Activated T-helper 2 cell treated with anti-CD3 and anti-CD28 coated beads, Interferon-gamma antibody, Interleukin-2, Interleukin-4, amounts not matched to agents 10 μg/mL and 5 μg/mL and 100 μg/mL, durations not matched to agents 14 hours and 24 hours and 36 hours (primary cell): Measurements from ENCODE around the gene MAP3K8. TPM values are rescaled to one million over a fixed set of nuclear protein-coding genes. Genes with fewer than 3 reads are reported as not detected.

Experiments used
- DNase-seq: peaks from one replicate; pipeline ENCODE4 v3.0.0; 2021; ENCODE audit warnings: low spot score
- H3K27ac Mint-ChIP-seq: one replicate; pipeline ENCODE4 v1.8.0; 2021; ENCODE audit warnings: mixed read lengths
- H3K27me3 Mint-ChIP-seq: one replicate; pipeline ENCODE4 v1.8.0; 2021; ENCODE audit warnings: low read depth, mixed read lengths
- H3K36me3 Mint-ChIP-seq: one replicate; pipeline ENCODE4 v1.8.0; 2021; ENCODE audit warnings: low read depth, mixed read lengths
- H3K4me1 Mint-ChIP-seq: one replicate; pipeline ENCODE4 v1.8.0; 2021; ENCODE audit warnings: low read depth, mixed read lengths
- H3K4me3 Mint-ChIP-seq: one replicate; pipeline ENCODE4 v1.8.0; 2021; ENCODE audit warnings: low read depth, mild to moderate bottlenecking, moderate library complexity, mixed read lengths
- H3K9me3 Mint-ChIP-seq: one replicate; pipeline ENCODE4 v1.8.0; 2021; ENCODE audit warnings: mixed read lengths
- intact Hi-C: fragments of 100-400 bp; cut with micrococcal nuclease; formaldehyde crosslinking; loops from one replicate; pipeline ENCODE4 v1.15.1; 2023
- total RNA-seq: library from RNA; stranded (reverse); gene quantifications from 2 replicates; pipeline ENCODE4 v1.2.3, GENCODE V29; 2022

MAP3K8 gene
- total RNA-seq, 1 donor from 2014 or later = 33.5 TPM

GRCh38 chr10:30438021-30438850 lies 4.3 kb downstream of the MAP3K8 start:
- Mint-ChIP-seq H3K36me3 (peaks cover 81% of the 10 kb centered on the region), H3K9me3 (no peaks in the 10 kb centered on the region), H3K27me3 (no peaks in the 10 kb centered on the region), H3K4me1 (peaks cover 58% of the 10 kb centered on the region), H3K4me3 (peak overlapping the region; percentile 82), H3K27ac (peak overlapping the region; percentile 36)
- intact Hi-C loops = loop anchor here (5.0 to 10.0 kb wide), 5 partner anchors 209 to 1897 kb away; no protein-coding TSS in a partner anchor
- no peak for DNase-seq

GRCh38 chr10:30439931-30440330 lies 5.9 kb downstream of the MAP3K8 start:
- DNase-seq = no peak
- Mint-ChIP-seq H3K36me3 (peaks cover 88% of the 10 kb centered on the region), H3K27ac (no peak overlapping the region), H3K4me1 (peaks cover 61% of the 10 kb centered on the region), H3K9me3 (no peaks in the 10 kb centered on the region), H3K27me3 (no peaks in the 10 kb centered on the region), H3K4me3 (peak overlapping the region; percentile 6)
- intact Hi-C loops = loop anchor here (5.0 to 10.0 kb wide), 5 partner anchors 207 to 1895 kb away; no protein-coding TSS in a partner anchor

- H3K27me3 Mint-ChIP-seq = no peaks in the 10 kb centered on the region
- H3K36me3 Mint-ChIP-seq = peaks cover 81% of the 10 kb centered on the region
- no peak overlapping the region for H3K27ac Mint-ChIP-seq
- peaks cover 56% of the 10 kb centered on the region for H3K4me1 Mint-ChIP-seq
- DNase-seq = no peak
- intact Hi-C loops = no loop called here
- no peaks in the 10 kb centered on the region for H3K9me3 Mint-ChIP-seq
- no peak overlapping the region for H3K4me3 Mint-ChIP-seq
These were observed 8.1 kb downstream of the MAP3K8 start for GRCh38 chr10:30442019-30442606.

- H3K27ac Mint-ChIP-seq = no peak overlapping the region
- no peak for DNase-seq
- peaks cover 81% of the 10 kb centered on the region for H3K36me3 Mint-ChIP-seq
- no peaks in the 10 kb centered on the region for H3K9me3 Mint-ChIP-seq
- peaks cover 54% of the 10 kb centered on the region for H3K4me1 Mint-ChIP-seq
- H3K4me3 Mint-ChIP-seq = no peak overlapping the region
- H3K27me3 Mint-ChIP-seq = no peaks in the 10 kb centered on the region
- intact Hi-C loops = no loop called here
These were observed 9.1 kb downstream of the MAP3K8 start for GRCh38 chr10:30443049-30443448.

GRCh38 chr10:30445711-30446110 lies 11.7 kb downstream of the MAP3K8 start:
- Mint-ChIP-seq H3K4me1 (peaks cover 34% of the 10 kb centered on the region), H3K9me3 (no peaks in the 10 kb centered on the region), H3K27ac (no peak overlapping the region), H3K36me3 (peaks cover 80% of the 10 kb centered on the region), H3K27me3 (no peaks in the 10 kb centered on the region), H3K4me3 (no peak overlapping the region)
- intact Hi-C loops = no loop called here
- DNase-seq = no peak

GRCh38 chr10:30447125-30447799 lies 13.3 kb downstream of the MAP3K8 start:
- H3K9me3 Mint-ChIP-seq = no peaks in the 10 kb centered on the region
- no peak overlapping the region for H3K4me3 Mint-ChIP-seq
- H3K27me3 Mint-ChIP-seq = no peaks in the 10 kb centered on the region
- H3K27ac Mint-ChIP-seq = no peak overlapping the region
- no peak for DNase-seq
- peaks cover 28% of the 10 kb centered on the region for H3K4me1 Mint-ChIP-seq
- intact Hi-C loops = loop anchor here (1.0 kb wide), 1 partner anchor 10 kb away; no protein-coding TSS in a partner anchor
- H3K36me3 Mint-ChIP-seq = peaks cover 77% of the 10 kb centered on the region

GRCh38 chr10:30448092-30448491 lies 14.1 kb downstream of the MAP3K8 start:
- H3K27me3 Mint-ChIP-seq = no peaks in the 10 kb centered on the region
- H3K36me3 Mint-ChIP-seq = peaks cover 73% of the 10 kb centered on the region
- no peak overlapping the region for H3K4me3 Mint-ChIP-seq
- no peak for DNase-seq
- intact Hi-C loops = no loop called here
- H3K27ac Mint-ChIP-seq = no peak overlapping the region
- H3K4me1 Mint-ChIP-seq = peaks cover 23% of the 10 kb centered on the region
- no peaks in the 10 kb centered on the region for H3K9me3 Mint-ChIP-seq

GRCh38 chr10:30453764-30454527 lies 20.0 kb downstream of the MAP3K8 start:
- no peak overlapping the region for H3K27ac Mint-ChIP-seq
- intact Hi-C loops = no loop called here
- DNase-seq = no peak
- peaks cover 26% of the 10 kb centered on the region for H3K4me1 Mint-ChIP-seq
- H3K4me3 Mint-ChIP-seq = peak overlapping the region; percentile 8
- no peaks in the 10 kb centered on the region for H3K27me3 Mint-ChIP-seq
- H3K9me3 Mint-ChIP-seq = no peaks in the 10 kb centered on the region
- H3K36me3 Mint-ChIP-seq = peaks cover 76% of the 10 kb centered on the region

GRCh38 chr10:30454744-30455510 lies 20.9 kb downstream of the MAP3K8 start:
- H3K4me1 Mint-ChIP-seq = peaks cover 26% of the 10 kb centered on the region
- intact Hi-C loops = no loop called here
- no peak overlapping the region for H3K4me3 Mint-ChIP-seq
- DNase-seq = no peak
- H3K36me3 Mint-ChIP-seq = peaks cover 78% of the 10 kb centered on the region
- H3K9me3 Mint-ChIP-seq = no peaks in the 10 kb centered on the region
- H3K27me3 Mint-ChIP-seq = no peaks in the 10 kb centered on the region
- no peak overlapping the region for H3K27ac Mint-ChIP-seq

- H3K27ac Mint-ChIP-seq = no peak overlapping the region
- H3K4me3 Mint-ChIP-seq = peak overlapping the region; percentile 21
- no peak for DNase-seq
- intact Hi-C loops = no loop called here
- H3K4me1 Mint-ChIP-seq = peaks cover 26% of the 10 kb centered on the region
- H3K27me3 Mint-ChIP-seq = no peaks in the 10 kb centered on the region
- H3K36me3 Mint-ChIP-seq = peaks cover 79% of the 10 kb centered on the region
- H3K9me3 Mint-ChIP-seq = no peaks in the 10 kb centered on the region
These were observed 21.8 kb downstream of the MAP3K8 start for GRCh38 chr10:30455816-30456215.

GRCh38 chr10:30456266-30456665 lies 22.3 kb downstream of the MAP3K8 start:
- intact Hi-C loops = no loop called here
- H3K27ac Mint-ChIP-seq = no peak overlapping the region
- H3K36me3 Mint-ChIP-seq = peaks cover 77% of the 10 kb centered on the region
- peak overlapping the region; percentile 21 for H3K4me3 Mint-ChIP-seq
- no peaks in the 10 kb centered on the region for H3K27me3 Mint-ChIP-seq
- DNase-seq = no peak
- H3K9me3 Mint-ChIP-seq = no peaks in the 10 kb centered on the region
- peaks cover 26% of the 10 kb centered on the region for H3K4me1 Mint-ChIP-seq

GRCh38 chr10:30459283-30459682 lies 25.3 kb downstream of the MAP3K8 start:
- no peaks in the 10 kb centered on the region for H3K27me3 Mint-ChIP-seq
- peaks cover 24% of the 10 kb centered on the region for H3K4me1 Mint-ChIP-seq
- intact Hi-C loops = no loop called here
- no peak for DNase-seq
- no peak overlapping the region for H3K4me3 Mint-ChIP-seq
- no peak overlapping the region for H3K27ac Mint-ChIP-seq
- no peaks in the 10 kb centered on the region for H3K9me3 Mint-ChIP-seq
- peaks cover 69% of the 10 kb centered on the region for H3K36me3 Mint-ChIP-seq
